ENCODE data around the gene KRABD2.

The KRABD2 gene

GRCh38 chr17:8417806-8418205, 41.3 kb upstream of the KRABD2 start:
- in situ Hi-C loops (cut with MboI) = loop anchor here (10.0 kb wide), 1 partner anchor 597 kb away; no protein-coding TSS in a partner anchor

More at GRCh38 chr17:8417806-8418205, 41.3 kb upstream of the KRABD2 start:
- no peaks in the 10 kb centered on the region for H3K36me3 ChIP-seq (ENCODE audit: control insufficient read depth in 2 of 2, insufficient read depth in 2 of 2, low read length in 1 of 2)
- SMC1A ChIA-PET (ENCODE audit: uncharacterized antibody, unreplicated experiment) = no interaction called here
- H3K79me2 ChIP-seq (ENCODE audit: control insufficient read depth, insufficient read depth, low read length) = no peaks in the 10 kb centered on the region
- FAIRE-seq (no peak), ATAC-seq (no peak), DNase-seq (ENCODE audit: low read depth, low spot score) (no peak)
- no peak overlapping the region for H2AFZ ChIP-seq (ENCODE audit: control insufficient read depth, low read depth, low read length)
- H3K4me2 ChIP-seq (ENCODE audit: control insufficient read depth, insufficient read depth) = no peak overlapping the region
- intact Hi-C loops (cut with micrococcal nuclease; ENCODE audit: unreplicated experiment) = loop anchor here (10.0 kb wide), 1 partner anchor 477 kb away; no protein-coding TSS in a partner anchor
- no TSS peak for BruUV-seq (replicated peaks)
- no peaks in the 10 kb centered on the region for H4K20me1 ChIP-seq (ENCODE audit: control insufficient read depth, insufficient read depth)
- POLR2A ChIA-PET = no interaction called here
- no peaks in the 10 kb centered on the region for H3K9me3 ChIP-seq (replicated peaks; ENCODE audit: control insufficient read depth, insufficient read depth, low read length)
- H3K27me3 ChIP-seq (replicated peaks in 1 of 2; ENCODE audit: control insufficient read depth in 2 of 2, insufficient read depth in 2 of 2, low read length in 1 of 2) = peaks cover 2 to 6% of the 10 kb centered on the region in 2 experiments; a peak in 3 of 4 replicates
- no peaks in the 10 kb centered on the region for H3K4me1 ChIP-seq (ENCODE audit: control insufficient read depth, insufficient read depth, low read length)
- CTCF ChIA-PET = no interaction called here
- RAD21 ChIA-PET (ENCODE audit: unreplicated experiment) = no interaction called here
- no peak overlapping the region for H3K4me3 ChIP-seq
- no peak overlapping the region for H3K9ac ChIP-seq (ENCODE audit: control insufficient read depth, insufficient read depth, low read length)
- TF ChIP-seq CHD4 (IDR thresholded peaks at IDR 0.05) = no peak
- TF ChIP-seq TCF7 (IDR thresholded peaks at IDR 0.05; ENCODE audit: borderline replicate concordance) = no peak
- no peak for TF ChIP-seq E4F1 (IDR thresholded peaks at IDR 0.05; ENCODE audit: borderline replicate concordance, partially characterized antibody)
- no peak for TF ChIP-seq RAD21 (IDR thresholded peaks at IDR 0.05; ENCODE audit: insufficient read depth, low read depth, low read length)
- TF ChIP-seq MXI1 (IDR thresholded peaks at IDR 0.05; ENCODE audit: low read depth, low read length) = no peak
- TF ChIP-seq POLR2AphosphoS5 (IDR thresholded peaks at IDR 0.05; ENCODE audit: low read length) = no peak
- TF ChIP-seq BRCA1 (IDR thresholded peaks at IDR 0.05; ENCODE audit: low read depth, low read length) = no peak
- TF ChIP-seq ATF7 (IDR thresholded peaks at IDR 0.05; ENCODE audit: low read depth) = no peak
- 64% methylated on average over 4 of the region's 4 CpGs for WGBS (ENCODE audit: insufficient coverage, insufficient replicate concordance, low lambda C conversion rate, missing lambda C conversion rate)
- no peak overlapping the region for H3K27ac ChIP-seq (ENCODE audit: control insufficient read depth, insufficient read depth)

Data from GM12878 (cell line).